Loucy (cell line): ENCODE measurements around the gene MECR.

Experiments used
- CTCF ChIP-seq: fragments of 200-600 bp; sonication (generic); conservative IDR thresholded peaks from 2 replicates; pipeline ENCODE4 v1.5.1; 2014; ENCODE audit warnings: mild to moderate bottlenecking, antibody characterized with exemption, low read length
- EZH2phosphoT487 ChIP-seq: fragments of 200-600 bp; IDR thresholded peaks from 2 replicates; pipeline ENCODE4 v1.6.1; 2018; ENCODE audit warnings: antibody characterized with exemption, mild to moderate bottlenecking, moderate library complexity, borderline replicate concordance

GRCh38 chr1:29266912-29267311, 36.2 kb upstream of the MECR start:
- TF ChIP-seq CTCF: no peak
- no peak for TF ChIP-seq EZH2phosphoT487
